ENCODE results near the gene PCTP.

The PCTP gene

GRCh38 chr17:55750750-55751657, at the start of gene PCTP:
PCTP (plus strand) TSS chr17:55751051; CDS start chr17:55751104, 53 bp downstream.
- Histone ChIP-seq H3K27ac (peak within 1 kb of the TSS; percentile 89), H3K27me3 (no peaks in the 10 kb centered on the region), H3K9me3 (no peaks in the 10 kb centered on the region), H3K4me1 (ENCODE audit: control insufficient read depth in 1 of 2, insufficient read depth in 1 of 2, low read depth in 1 of 2, low read length in 1 of 2) (peaks cover 24 to 27% of the 10 kb centered on the region in 2 experiments), H3K4me3 (ENCODE audit: low read depth in 1 of 2, low read length in 1 of 2) (peak within 1 kb of the TSS; percentile 81 to 87), H3K36me3 (peaks cover 6% of the 10 kb centered on the region)
- peak; percentile 67 for TF ChIP-seq CTCF (IDR thresholded peaks at IDR 0.05)

- no peak for TF ChIP-seq CTCF (IDR thresholded peaks at IDR 0.05)
- H3K27ac ChIP-seq, result no peak overlapping the region
- H3K4me1 ChIP-seq (ENCODE audit: control insufficient read depth in 1 of 2, insufficient read depth in 1 of 2, low read depth in 1 of 2, low read length in 1 of 2), result no peaks in the 10 kb centered on the region
- no peaks in the 10 kb centered on the region for H3K27me3 ChIP-seq
- H3K36me3 ChIP-seq, result no peaks in the 10 kb centered on the region
- no peaks in the 10 kb centered on the region for H3K9me3 ChIP-seq
- H3K4me3 ChIP-seq (ENCODE audit: low read depth in 1 of 2, low read length in 1 of 2), result no peak overlapping the region
These were observed 48.7 kb upstream of the PCTP start for GRCh38 chr17:55702150-55702549.

DNA sequence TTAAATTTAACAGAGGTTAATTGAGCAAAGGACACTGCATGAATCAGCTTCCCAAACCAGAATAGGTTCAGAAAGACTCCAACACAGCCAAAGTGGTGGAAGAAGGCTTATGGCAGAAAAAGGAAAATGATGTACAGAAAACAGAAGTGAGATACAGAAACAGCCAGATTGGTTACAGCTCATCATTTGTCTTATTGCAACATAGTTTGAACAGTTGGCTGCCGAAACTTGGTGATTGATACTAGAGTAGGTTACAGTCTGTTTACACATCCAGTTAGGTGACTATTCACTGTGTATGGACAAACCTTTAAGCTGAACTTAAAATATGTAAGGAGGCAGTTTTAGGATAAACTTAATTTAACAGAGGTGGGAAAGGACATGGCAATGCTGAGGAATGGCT, 46.5 kb upstream of the PCTP start:
- no peak for TF ChIP-seq CTCF (IDR thresholded peaks at IDR 0.05)
- H3K4me1 ChIP-seq (ENCODE audit: control insufficient read depth in 1 of 2, insufficient read depth in 1 of 2, low read depth in 1 of 2, low read length in 1 of 2), result no peaks in the 10 kb centered on the region
- H3K9me3 ChIP-seq, result no peaks in the 10 kb centered on the region
- H3K27ac ChIP-seq, result no peak overlapping the region
- H3K27me3 ChIP-seq, result no peaks in the 10 kb centered on the region
- H3K36me3 ChIP-seq, result no peaks in the 10 kb centered on the region
- H3K4me3 ChIP-seq (ENCODE audit: low read depth in 1 of 2, low read length in 1 of 2), result no peak overlapping the region

DNA sequence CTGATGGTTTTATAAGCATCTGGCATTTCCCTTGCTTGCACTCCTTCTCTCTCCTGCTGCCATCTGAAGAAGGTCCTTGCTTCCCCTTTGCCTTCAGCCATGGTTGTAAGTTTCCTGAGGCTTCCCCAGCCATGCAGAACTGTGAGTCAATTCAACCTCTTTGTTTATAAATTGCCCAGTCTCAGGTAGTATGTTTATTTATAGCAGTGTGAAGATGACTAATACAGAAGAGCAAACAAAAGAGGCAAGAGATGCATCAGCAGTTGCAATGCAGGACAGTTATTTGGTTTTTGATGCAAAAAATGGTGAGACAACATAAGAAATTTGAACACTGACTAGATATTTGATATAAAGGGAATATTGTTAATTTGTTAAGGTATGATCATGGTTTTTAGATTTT, 45.0 kb upstream of the PCTP start:
- H3K27ac ChIP-seq, result no peak overlapping the region
- H3K36me3 ChIP-seq, result no peaks in the 10 kb centered on the region
- H3K4me1 ChIP-seq (ENCODE audit: control insufficient read depth in 1 of 2, insufficient read depth in 1 of 2, low read depth in 1 of 2, low read length in 1 of 2), result peaks cover 8 to 11% of the 10 kb centered on the region in 2 experiments
- H3K9me3 ChIP-seq, result no peaks in the 10 kb centered on the region
- H3K4me3 ChIP-seq (ENCODE audit: low read depth in 1 of 2, low read length in 1 of 2), result no peak overlapping the region
- H3K27me3 ChIP-seq, result no peaks in the 10 kb centered on the region
- no peak for TF ChIP-seq CTCF (IDR thresholded peaks at IDR 0.05)

GRCh38 chr17:55706808-55707773, 43.8 kb upstream of the PCTP start:
- H3K9me3 ChIP-seq, result no peaks in the 10 kb centered on the region
- no peak for TF ChIP-seq CTCF (IDR thresholded peaks at IDR 0.05)
- H3K36me3 ChIP-seq, result no peaks in the 10 kb centered on the region
- no peak overlapping the region for H3K27ac ChIP-seq
- no peak overlapping the region for H3K4me3 ChIP-seq (ENCODE audit: low read depth in 1 of 2, low read length in 1 of 2)
- H3K27me3 ChIP-seq, result no peaks in the 10 kb centered on the region
- peaks cover 10 to 17% of the 10 kb centered on the region in 2 experiments for H3K4me1 ChIP-seq (ENCODE audit: control insufficient read depth in 1 of 2, insufficient read depth in 1 of 2, low read depth in 1 of 2, low read length in 1 of 2)

All from neutrophil (primary cell).